HG02759 (cell line): ENCODE data around the gene EXOC7.

ENCODE experiments used
- ATAC-seq: cut with Tn5 transposase; IDR thresholded peaks from one replicate; pipeline ENCODE4 v1.9.1; 2021; ENCODE audit warnings: mild to moderate bottlenecking, moderate library complexity; ENCODE audit not compliant: unreplicated experiment

The EXOC7 gene

DNA sequence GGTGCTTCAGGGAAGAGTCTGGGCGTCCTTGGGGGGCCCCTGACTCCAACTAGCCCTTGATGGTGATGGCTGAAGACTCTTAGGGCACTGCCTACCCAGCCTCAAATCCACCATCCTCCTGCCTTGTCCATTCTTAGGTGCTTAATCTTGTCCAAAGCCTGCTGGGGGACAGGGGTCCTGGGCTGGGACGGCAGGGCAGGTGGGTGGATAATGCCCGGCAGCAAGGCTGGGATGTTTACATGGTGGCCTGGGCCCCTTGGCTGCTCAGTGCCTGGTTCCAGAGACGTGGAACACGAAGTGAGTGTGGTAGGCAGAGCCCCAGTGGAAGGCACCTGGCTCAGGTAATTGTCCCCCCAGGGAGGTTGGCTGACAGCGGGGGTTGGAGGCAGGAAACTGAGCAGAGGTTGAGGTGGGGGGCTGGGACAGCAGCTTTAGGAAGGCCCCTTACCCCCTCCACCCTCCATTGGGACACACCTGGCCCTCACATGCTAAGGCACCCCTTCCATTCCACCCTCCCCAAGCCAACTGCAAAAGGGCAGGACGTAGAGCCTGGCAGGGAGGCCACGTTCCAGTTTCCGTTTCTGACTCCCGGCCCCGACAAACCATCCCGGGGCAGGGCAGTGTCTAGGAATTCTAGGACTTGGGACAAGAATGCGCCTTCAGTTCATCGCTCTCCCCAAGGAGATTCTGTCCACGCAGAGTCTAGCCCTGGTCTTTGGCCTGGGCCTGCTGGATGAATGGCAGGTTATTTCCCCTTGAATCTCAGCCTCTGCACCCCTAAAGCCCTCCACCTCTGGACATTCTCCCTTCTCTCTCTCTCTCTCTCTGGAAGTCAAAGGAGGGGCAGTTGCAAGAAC lies 35.5 kb upstream of the EXOC7 start:
- no peak for ATAC-seq

DNA sequence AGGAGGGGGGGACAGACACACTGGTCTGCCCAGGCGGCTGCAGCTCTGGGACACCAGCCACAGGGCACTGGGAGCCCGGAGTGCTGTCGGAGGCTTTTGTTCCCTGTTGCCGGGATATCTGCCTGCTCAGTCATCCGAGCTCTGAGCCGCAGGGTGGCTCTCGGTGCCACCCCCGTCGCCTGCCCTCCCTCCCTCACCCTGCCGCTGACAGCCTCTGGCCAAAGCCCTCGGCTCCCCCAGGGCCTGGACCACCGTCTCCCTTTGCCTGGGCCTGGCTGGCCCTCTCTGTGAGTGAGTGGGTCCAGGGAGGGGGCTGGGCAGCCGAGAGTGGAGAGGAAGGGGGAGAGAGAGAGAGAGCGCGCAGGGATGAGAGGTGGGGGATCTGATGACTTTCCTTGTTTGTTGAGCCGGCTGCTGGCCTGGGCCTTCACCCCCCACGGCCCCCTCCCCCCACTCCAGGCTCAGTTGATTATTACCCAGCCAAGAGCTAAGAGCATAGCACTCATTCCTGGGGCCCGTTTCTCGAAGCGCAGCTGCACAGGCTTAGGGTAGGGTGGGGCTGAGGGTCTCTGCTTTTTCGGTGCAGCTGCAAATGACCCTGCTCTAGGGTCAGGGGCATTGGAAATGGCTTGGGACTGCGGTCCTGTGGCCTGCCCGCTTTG lies 34.8 kb upstream of the EXOC7 start:
- ATAC-seq, result no peak

DNA sequence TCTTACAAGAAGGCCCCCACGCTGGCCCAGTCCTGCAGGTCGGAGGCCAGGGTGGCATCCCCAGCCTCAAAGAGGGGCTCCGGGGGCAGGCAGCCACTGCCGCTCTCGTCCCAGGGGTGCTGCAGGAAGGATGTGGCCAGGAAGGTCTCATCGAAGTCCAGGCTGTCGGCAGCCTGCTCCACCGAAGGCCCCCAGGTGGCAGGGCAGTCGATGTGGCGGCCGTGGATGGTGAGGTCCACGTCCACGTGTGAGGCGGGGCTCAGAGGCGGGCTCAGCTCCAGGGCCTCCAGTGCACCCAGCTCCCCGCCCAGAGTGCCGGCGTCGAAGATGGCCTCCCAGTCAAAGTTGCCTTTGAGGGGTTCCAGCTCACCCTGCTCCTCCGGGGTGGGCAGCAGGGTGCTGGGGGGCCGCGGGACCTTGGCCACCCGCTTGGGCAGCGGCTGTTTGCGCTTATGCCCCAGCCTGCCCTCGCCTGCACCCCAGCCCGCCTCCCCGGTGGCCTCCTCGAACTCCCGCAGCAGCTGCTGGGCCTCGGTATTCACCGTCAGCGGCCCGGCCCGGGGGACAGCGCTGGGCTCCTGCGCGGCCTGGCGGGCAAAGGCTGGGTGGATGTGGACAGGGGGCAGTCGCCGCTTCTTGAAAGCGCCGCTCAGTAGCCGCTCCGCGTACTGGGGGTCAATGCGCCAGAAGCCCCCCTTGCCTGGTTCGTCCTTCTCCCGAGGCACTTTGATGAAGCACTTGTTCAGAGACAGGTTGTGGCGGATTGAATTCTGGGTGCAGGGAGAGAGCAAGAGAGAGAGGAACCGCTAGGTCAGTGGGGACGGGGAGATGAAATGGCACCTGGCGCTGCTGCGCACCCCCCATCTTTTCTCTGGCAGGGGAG lies 34.0 kb upstream of the EXOC7 start:
- no peak for ATAC-seq

DNA sequence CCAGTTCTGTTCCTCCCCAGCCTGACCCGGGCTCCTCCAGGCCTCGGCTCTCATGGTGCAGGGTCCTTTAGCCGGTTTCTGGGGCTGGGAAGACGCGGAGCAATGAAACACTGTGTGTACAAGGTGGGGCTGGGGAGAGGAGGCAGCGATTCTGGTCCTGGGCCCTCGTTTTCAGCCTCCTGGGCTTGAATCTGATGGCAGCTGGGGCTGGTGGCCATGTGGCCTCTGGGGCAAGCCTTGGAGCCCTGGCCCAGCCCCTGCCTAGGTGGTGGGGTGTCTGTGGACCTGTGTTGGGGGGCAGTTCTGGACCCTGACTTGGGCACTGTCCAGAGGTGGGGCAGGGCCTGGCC lies 33.4 kb upstream of the EXOC7 start:
- ATAC-seq, result no peak

DNA sequence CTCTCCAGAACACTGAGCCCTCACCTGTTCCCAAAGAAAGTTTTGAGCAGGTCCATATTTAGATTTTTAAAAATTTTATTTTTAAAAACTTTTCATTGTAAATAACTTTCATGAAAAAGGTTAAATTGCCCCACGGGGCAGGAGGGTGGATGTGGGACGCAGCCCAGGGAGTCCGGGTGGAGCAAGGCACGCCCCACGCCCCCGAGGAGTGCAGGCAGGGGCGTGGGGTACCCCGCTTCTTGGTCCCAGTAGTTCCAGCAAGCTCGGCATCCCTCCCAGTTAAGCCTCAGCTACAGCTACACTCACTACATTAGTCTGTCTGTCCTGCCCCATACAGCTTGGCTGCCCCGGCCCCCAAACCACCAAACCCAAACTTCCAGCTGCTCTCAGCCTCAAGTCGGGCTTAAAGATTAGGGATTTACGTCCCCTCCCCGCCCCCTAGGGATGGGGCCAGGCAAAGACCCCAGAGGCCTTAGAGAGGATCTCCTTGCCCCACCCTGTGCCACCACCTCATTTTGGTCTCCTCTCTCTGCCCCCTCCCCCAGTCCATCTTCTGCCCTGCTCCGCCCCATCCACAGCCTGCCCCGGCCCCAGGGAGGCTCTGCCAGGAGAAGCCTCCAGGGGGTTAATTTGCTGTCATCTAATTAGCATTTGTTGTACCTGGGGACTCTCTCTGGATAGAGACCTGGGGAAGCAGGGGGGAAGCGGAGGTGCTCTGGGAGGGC lies 32.9 kb upstream of the EXOC7 start:
- ATAC-seq, result no peak

DNA sequence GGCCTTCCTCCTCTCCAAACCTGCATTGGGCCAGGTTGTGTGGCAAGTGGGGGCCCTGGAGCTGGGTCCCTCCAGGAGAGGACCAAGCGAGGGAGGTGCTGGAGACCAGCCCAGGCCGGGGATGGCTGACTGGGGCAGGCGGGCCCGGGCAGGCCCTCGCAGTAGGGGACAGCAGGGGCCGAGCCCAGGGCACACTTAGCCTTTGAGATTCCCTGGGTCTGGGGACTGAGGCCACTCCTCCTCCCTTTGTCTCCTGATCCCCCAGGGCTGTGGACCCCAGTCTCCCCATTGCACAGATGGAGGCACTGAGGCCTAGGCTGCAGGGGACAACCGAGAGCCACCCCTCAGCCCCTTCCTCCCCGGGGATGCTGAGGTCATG lies 32.2 kb upstream of the EXOC7 start:
- no peak for ATAC-seq

DNA sequence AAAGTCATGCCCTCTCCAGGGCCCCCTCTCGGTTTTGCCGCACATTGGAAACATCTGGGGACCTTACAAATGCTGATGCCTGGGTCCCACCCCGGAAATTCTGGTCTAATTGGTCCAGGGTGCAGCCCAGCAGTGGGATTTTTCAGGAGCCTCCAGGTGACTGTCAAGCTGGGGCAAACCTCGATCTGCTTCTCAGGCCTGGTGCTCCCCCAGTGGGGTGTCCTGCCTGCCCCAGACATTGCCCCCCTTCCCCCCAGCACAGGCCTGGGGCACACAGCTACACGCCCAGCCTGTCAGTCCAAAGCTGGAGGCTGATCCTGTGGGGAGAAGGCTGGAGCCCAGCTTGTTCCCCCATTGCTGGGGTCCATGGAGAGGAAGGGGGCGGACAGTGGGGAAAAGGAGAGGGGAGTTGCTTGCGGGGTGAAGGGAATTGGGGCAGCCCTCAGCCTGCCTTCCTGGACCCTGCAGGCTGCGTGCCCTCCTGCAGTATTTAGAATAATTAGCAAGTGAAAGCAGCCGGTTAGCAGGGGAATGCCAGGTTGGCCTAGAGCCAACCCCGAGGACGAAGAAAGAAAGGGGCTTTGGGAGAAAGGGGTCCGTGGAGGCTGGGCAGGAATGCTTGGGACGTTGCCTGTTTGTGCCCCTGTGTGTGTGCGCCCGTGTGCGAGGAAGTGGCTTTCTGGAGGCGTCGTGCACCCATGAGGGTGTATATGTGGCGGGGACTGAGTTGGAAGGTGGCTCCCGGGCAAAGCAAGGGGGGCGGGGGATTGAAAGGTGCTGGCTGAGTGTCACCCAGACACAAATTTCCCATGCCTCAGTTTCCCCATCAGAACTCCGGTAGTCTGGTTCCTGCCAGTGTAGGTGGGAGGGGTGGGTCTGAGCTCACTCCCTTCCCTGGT lies 31.6 kb upstream of the EXOC7 start:
- ATAC-seq, result no peak

DNA sequence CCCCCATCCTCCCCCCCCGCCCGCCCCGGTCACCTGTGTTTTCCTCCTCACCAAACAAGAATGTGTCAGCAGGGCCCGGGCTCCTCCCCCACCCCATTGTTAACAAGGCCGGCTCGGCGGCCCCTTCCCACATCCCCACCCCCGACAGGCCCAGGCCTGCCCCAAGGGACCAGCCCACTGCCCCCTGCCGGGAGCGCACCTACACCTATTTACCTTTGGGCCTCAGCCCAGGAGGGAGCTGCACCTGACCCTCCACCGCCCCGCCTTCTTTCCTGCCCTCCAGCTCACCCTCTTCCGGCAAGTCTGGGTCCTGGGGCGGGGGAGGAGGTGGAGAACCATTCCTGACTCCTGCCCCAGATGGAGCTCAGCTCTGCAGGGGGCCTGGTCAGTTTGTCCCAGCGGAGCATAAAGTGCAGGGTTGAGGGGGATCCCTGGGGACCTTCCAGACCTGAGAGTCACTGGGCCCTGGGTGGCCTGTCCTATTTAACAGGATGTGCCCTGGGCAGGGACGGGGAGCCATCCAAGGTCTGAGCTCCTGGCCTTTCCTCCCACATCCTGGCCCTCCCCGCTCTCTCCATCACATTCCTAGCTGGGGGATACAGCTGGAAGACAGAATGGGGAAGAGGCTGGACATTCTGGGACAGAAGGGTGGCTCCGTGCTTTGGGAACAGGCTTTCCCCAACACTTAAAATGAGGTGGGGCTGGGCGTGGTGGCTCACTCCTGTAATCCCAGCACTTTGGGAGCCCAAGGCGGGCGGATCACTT lies 29.2 kb upstream of the EXOC7 start:
- ATAC-seq, result no peak

DNA sequence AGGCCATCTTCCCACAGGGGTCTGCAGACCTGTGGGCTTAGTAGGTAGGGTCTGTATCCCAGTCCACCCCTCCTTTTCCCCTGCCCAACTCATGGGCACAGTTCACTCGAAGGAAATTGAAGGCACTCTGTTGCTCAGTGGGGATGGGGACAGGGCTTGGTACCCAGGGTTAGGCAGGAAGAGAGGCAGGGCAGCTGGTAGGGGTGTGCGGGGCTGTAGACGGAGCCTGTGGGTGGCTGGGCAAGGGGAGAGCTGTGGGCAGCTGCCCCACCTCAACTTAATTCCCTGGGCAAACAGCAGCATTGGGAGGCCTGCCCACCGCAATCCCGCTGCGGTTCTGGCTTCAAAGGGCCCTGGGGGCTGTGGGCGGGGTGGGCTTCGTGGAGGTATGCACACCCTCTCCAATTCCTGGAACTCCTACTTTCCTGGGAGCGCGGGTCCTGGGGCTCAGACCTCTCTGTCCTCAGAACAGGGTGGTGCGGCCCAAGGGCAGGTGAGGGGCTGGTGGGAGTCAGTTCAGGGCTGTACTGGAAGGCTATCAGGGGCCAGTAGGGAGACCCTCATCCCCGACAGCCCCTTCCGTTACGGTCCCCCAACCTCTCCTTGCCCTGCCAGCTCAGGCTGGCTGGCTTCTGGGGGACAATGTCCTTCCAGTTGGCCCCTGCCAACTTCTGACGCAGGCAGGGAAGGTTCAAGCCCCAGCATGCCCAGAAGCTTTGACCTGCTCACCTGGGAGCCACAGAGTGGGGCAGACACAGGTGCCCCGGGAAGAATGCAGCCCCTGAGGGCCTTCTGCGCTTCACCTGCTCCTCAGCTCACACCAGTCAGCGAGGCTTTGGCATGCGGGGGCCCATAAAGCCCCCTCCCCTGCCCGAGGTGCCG lies 28.3 kb upstream of the EXOC7 start:
- no peak for ATAC-seq

DNA sequence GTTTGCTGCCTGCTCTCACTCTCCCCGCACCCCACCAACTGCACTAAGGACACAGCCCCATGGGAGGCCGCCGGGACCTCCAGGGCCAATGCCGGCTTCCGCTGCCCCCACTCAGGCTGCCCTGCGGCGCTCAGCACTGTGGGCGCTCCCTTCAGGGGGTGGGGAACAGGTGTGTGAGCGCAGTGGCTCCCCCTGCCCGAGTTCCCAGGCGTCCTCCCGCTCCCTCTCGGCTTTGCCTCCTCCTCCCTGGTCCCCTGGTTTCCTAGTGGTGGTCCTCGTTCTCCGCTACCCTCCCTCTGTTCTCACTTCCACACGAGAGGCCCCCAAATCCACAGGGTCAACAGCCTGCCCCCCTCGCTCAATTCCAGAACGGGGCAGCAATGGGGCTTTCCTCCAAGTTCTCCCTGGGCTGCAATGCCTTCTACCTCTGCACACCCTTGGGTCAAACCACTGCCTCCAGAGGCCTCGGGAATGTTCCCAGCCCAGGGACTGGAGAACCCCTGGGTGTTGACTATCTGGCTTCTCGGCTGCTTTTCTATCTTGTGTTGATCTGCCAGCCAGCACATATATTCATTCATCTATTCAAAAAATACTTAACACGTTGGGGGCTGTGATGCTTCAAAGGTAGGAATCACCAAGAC lies 27.6 kb upstream of the EXOC7 start:
- no peak for ATAC-seq

DNA sequence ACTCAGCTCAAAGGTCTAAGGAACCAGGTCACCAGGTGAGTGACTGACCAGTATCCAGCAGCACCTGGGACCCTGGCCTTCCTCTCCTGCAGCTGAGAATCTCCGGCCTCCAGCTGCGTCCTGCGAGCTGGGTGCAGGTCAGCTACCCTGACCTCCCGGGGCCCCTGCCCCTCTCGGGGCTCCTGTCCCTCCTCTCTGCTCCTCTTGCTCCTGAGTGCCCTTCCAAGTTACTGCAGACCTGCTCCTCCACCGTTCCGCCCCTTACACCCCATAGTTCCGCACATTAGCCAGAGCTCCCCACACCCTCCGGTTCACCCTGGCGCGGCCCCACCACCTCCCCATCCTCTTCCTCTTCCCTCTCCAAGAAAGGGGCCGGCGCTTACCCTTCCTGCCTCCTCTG lies 26.9 kb upstream of the EXOC7 start:
- ATAC-seq, result no peak

DNA sequence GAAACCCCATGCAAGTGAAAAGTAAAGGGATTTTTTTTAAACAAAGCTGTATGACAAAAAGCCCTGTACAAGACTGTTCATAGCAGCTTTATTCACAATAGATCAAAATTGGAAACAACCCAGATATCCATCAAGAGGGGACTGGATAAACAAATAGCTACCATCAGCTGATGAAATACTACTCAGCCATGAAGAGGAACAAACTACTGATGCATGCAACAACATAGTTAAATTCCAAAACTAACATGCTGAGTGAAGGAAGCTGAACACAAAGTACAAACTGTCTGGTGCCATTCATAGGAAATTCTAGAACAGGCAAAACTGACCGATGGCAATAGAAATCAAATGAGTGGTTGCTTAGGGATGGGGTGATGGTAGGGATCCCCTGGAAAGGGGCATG lies 22.3 kb upstream of the EXOC7 start:
- ATAC-seq, result no peak

DNA sequence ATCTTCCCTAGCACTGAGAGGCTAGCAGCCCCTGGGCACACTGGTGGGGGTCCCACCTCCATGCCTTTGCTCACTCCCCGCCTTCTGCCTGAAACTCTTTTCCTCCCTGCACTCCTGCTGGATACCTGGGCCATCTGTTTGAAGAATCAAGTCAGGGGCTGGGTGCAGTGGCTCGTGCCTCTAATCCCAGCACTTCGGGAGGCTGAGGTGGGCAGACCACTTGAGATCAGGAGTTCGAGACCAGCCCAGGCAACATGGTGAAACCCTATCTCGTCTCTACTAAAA lies 21.7 kb upstream of the EXOC7 start:
- ATAC-seq, result no peak

DNA sequence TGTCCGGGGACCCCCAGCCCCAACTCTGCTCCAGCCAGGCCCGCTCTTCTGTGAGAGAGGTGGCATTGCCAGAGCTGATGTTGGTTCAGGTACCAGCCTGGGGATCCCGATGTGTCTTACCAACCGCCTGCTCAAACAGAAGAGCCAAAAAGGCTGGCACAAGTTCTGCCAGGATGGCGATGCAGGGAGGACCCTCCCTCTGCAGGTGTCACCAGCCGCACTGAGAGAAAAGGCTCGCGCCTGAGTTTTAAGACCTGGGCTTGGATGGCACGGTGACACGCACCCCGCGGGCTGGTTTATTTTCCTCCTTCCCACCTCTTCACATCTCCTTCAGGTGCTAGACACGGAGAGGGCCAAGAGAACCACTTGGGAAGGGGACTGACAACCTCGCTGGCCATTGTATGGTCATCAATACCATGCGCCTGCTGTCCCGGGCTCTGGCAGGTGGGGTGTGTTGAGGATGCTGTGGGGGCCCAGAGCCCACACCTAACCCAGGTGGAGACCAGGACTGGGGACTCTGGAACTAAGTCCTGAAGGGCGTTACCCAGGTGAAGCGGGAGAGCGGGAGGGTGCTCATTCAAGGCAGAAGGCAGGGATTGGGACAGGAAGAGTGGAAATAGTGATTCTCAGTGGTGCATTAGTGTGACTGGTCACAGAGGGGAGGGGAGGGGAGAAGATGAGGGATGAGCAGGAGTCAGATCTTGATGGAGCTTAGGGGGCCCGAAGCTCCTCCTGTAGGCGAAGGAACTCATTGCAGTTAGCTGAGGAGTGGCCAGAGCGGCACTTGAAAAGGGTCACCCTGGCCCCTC lies 21.2 kb upstream of the EXOC7 start:
- no peak for ATAC-seq

DNA sequence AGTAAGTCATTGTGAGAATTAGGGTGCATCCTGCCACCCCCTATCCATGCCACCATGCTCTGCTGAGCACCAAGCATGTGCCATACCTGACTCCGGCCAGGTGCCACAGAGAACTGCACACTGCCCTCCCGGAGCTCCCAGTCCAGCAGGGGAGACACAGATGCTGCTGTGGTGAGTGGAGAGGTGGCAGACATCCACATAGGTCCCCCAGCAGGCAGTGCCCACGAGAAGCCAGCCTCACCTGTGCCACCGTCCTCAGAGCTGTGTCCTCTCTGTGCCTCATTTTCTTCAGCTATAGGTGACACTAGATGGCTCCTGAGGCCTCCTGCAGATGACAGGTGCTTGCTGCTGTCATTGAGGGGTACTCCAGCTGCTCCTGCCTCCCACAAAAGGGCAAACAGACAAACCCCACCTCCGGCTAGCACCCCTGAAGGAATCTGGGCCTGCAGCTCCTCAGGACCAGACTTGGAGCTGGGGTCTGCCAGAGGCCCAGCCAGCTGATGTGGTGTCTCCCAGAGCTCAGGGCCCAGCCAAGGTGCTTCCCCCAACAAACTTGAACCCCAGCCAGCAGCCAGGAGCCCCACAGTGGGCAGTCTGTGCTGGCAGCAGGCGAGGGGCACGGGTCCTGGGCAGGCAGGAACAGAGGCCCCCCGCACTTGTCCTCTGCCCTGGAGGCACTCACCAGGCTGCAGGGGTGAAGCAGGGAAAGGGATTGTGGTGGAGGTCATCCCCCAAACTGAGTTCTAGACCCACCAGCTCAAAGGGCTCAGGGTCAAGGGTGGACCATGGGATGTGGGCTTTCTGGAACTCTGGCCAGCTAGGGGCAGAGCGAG lies 20.4 kb upstream of the EXOC7 start:
- no peak for ATAC-seq

DNA sequence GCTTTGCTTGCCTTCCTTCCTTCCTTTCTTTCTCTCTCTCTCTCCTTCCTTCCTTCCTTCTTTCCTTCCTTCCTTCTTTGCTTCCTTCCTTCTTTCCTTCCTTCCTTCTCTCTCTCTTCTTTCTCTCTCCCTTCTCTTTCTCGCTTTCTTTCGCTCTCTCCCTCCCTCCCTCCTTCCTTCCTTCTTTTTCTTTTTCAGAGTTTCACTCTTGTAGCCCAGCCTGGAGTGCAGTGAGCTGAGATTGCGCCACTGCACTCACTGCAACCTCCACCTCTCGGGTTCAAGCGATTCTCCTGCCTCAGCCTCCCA lies 19.6 kb upstream of the EXOC7 start:
- ATAC-seq, result no peak
